ENCODE data around the gene AGRP. TPM values are rescaled to one million over a fixed set of nuclear protein-coding genes. Genes with fewer than 3 reads are reported as not detected.
"Not testable (repeated sequence)": the region's sequence is repeated elsewhere in the genome, so short reads cannot be mapped to it uniquely, and the experiment has no call there.

The AGRP gene
- total RNA-seq, 1 experiment from 2014 or later, result not detected

DNA sequence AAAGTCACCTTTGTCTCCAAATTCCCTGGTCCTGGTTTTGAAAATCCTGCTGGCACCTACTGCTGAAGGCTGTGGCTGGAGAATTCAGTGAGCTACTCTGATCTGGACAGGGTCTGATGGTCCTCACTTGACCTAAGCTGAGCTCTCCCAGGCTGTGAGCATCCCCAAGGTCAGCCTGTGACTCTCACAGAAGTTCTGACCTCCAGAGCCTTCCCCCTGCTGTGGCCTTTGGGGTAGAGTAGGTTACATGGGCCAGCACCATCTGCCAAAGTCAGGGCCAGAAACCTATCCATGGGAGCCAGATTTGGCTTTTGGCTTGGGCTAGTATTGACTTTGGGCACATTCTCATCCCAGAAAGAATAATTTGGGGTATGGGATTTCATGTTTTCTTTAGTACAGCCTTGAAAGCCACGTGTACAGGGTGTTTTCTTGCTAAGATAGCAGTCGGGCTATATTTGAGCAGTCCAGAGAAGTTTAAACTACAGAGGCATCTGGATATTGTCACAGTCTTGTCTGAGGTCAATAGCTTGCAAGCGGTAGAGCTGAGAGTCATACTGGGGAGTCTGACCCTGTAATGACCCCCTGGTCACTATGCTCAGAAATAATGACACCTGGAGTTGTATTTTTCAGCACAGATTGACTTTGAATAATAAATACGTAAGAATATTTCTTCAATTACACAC is 6.2 kb upstream of the AGRP start:
- H3K36me3 ChIP-seq (ENCODE audit: control insufficient read depth, insufficient read depth, low read length), result no peaks in the 10 kb centered on the region
- no peak overlapping the region for H3K4me3 Mint-ChIP-seq (ENCODE audit: unreplicated experiment)
- ChIA-PET CTCF (interaction anchor here (0.6 to 4.5 kb wide), 9 partner anchors 9 to 323 kb away, joined by 3 to 42 read pairs (median 4); partner anchors contain the start of genes ATP6V0D1, RANBP10, RIPOR1 and TMEM208), POLR2A (interaction anchor here (0.9 to 1.3 kb wide), 3 partner anchors 9 to 31 kb away, joined by 4 to 5 read pairs (median 4); partner anchors contain the start of gene ATP6V0D1)
- no peaks in the 10 kb centered on the region for H3K9me3 ChIP-seq
- peaks cover 5% of the 10 kb centered on the region for H3K36me3 Mint-ChIP-seq (ENCODE audit: insufficient read depth, unreplicated experiment)
- BruUV-seq (replicated peaks), result no TSS peak
- H3K9me3 Mint-ChIP-seq (ENCODE audit: unreplicated experiment), result no peaks in the 10 kb centered on the region
- intact Hi-C loops (cut with micrococcal nuclease; ENCODE audit: unreplicated experiment), result no loop called here
- no peaks in the 10 kb centered on the region for H3K27me3 ChIP-seq (replicated peaks; ENCODE audit: control insufficient read depth, insufficient read depth, low read length)
- H3K4me1 Mint-ChIP-seq (ENCODE audit: low read depth, unreplicated experiment), result peaks cover 23% of the 10 kb centered on the region
- peaks cover 22% of the 10 kb centered on the region for H3K4me1 ChIP-seq
- no peaks in the 10 kb centered on the region for H3K27me3 Mint-ChIP-seq (ENCODE audit: insufficient read depth, unreplicated experiment)
- TF ChIP-seq, protein P1, sequence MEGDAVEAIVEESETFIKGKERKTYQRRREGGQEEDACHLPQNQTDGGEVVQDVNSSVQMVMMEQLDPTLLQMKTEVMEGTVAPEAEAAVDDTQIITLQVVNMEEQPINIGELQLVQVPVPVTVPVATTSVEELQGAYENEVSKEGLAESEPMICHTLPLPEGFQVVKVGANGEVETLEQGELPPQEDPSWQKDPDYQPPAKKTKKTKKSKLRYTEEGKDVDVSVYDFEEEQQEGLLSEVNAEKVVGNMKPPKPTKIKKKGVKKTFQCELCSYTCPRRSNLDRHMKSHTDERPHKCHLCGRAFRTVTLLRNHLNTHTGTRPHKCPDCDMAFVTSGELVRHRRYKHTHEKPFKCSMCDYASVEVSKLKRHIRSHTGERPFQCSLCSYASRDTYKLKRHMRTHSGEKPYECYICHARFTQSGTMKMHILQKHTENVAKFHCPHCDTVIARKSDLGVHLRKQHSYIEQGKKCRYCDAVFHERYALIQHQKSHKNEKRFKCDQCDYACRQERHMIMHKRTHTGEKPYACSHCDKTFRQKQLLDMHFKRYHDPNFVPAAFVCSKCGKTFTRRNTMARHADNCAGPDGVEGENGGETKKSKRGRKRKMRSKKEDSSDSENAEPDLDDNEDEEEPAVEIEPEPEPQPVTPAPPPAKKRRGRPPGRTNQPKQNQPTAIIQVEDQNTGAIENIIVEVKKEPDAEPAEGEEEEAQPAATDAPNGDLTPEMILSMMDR (IDR thresholded peaks at IDR 0.05; ENCODE audit: insufficient read depth in 1 of 2, low read depth in 1 of 2, low read length in 1 of 2, severe bottlenecking in 1 of 2, unreplicated experiment in 1 of 2), result no peak
- no peak for DNase-seq
- peak overlapping the region; percentile 71 for H3K27ac Mint-ChIP-seq (ENCODE audit: unreplicated experiment)
- H3K4me3 ChIP-seq (ENCODE audit: low read depth, low read length), result no peak overlapping the region

DNA sequence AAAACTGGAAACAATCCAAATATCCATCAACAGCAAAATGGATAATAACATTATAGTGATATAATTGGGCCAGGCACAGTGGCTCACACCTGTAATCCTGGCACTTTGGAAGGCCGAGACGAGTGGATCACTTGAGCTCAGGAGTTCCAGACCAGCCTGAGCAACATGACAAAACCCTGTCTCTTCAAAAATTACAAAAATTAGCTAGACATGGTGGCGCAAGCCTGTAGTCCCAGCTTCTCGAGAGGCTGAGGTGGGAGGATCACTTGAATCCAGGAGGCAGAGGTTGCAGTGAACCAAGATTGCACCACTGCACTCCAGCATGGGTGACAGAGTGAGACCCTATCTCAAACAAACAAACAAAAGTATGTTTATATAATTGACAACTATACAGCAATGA is 4.2 kb upstream of the AGRP start:
- H3K36me3 ChIP-seq (ENCODE audit: control insufficient read depth, insufficient read depth, low read length); H3K9me3 ChIP-seq; H3K27ac Mint-ChIP-seq (ENCODE audit: unreplicated experiment); H3K27me3 ChIP-seq (replicated peaks; ENCODE audit: control insufficient read depth, insufficient read depth, low read length); H3K36me3 Mint-ChIP-seq (ENCODE audit: insufficient read depth, unreplicated experiment); H3K9me3 Mint-ChIP-seq (ENCODE audit: unreplicated experiment); H3K4me3 Mint-ChIP-seq (ENCODE audit: unreplicated experiment); H3K27me3 Mint-ChIP-seq (ENCODE audit: insufficient read depth, unreplicated experiment); intact Hi-C loops (cut with micrococcal nuclease; ENCODE audit: unreplicated experiment); H3K4me3 ChIP-seq (ENCODE audit: low read depth, low read length); BruUV-seq (replicated peaks); DNase-seq; POLR2A ChIA-PET: not testable (repeated sequence)
- H3K4me1 ChIP-seq, result peaks cover 15% of the 10 kb centered on the region
- peaks cover 28% of the 10 kb centered on the region for H3K4me1 Mint-ChIP-seq (ENCODE audit: low read depth, unreplicated experiment)
- CTCF ChIA-PET, result interaction anchor here (4.5 kb wide), 1 partner anchor 34 kb away, joined by 42 read pairs; no protein-coding TSS in a partner anchor

DNA sequence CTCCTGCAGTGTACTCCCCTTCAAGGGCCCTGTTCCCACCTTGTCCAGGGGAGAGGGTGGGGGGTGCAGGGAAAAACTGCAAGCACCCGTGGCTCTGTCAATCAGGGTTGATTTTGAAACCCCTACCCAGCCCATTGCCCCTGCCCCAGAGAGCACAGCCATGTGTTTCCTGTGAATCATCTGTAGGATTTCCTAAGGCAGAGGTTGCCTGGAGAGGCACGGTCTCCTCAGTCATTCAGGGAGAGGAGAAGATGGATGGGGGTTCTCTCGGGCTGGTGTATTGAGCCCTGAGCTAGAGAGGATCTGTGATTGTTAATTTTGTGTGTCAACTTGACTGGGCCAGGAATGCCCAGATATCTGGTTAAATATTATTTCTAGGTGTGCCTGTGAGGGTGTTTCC is 3.5 kb upstream of the AGRP start:
- no peak for DNase-seq
- intact Hi-C loops (cut with micrococcal nuclease; ENCODE audit: unreplicated experiment), result no loop called here
- H3K9me3 ChIP-seq, result no peaks in the 10 kb centered on the region
- Mint-ChIP-seq H3K27me3 (ENCODE audit: insufficient read depth, unreplicated experiment) (no peaks in the 10 kb centered on the region), H3K36me3 (ENCODE audit: insufficient read depth, unreplicated experiment) (no peaks in the 10 kb centered on the region), H3K4me3 (ENCODE audit: unreplicated experiment) (no peak overlapping the region), H3K27ac (ENCODE audit: unreplicated experiment) (no peak overlapping the region), H3K4me1 (ENCODE audit: low read depth, unreplicated experiment) (peaks cover 32% of the 10 kb centered on the region), H3K9me3 (ENCODE audit: unreplicated experiment) (no peaks in the 10 kb centered on the region)
- peaks cover 19% of the 10 kb centered on the region for H3K4me1 ChIP-seq
- H3K4me3 ChIP-seq (ENCODE audit: low read depth, low read length), result no peak overlapping the region
- ChIA-PET CTCF (no interaction called here), POLR2A (no interaction called here)
- TF ChIP-seq, protein P1 (IDR thresholded peaks at IDR 0.05; ENCODE audit: insufficient read depth in 1 of 2, low read depth in 1 of 2, low read length in 1 of 2, severe bottlenecking in 1 of 2, unreplicated experiment in 1 of 2), result no peak
- no peaks in the 10 kb centered on the region; the same call in 1 of the 2 replicates for H3K36me3 ChIP-seq (ENCODE audit: control insufficient read depth, insufficient read depth, low read length)
- H3K27me3 ChIP-seq (replicated peaks; ENCODE audit: control insufficient read depth, insufficient read depth, low read length), result no peaks in the 10 kb centered on the region
- BruUV-seq (replicated peaks), result no TSS peak

All from Caco-2 (cell line).